PC-9 (cell line): ENCODE data around the gene OR52E2.

Experiments
- EZH2 ChIP-seq: fragments of 200-600 bp; sonication (generic); IDR thresholded peaks from 2 replicates; pipeline ENCODE4 v1.8.0; 2017; ENCODE audit warnings: antibody characterized with exemption, low read depth
- TF ChIP-seq, protein P1 (sequence below): fragments of 200-600 bp; sonication (generic); conservative IDR thresholded peaks from 2 replicates; pipeline ENCODE4 v1.6.1; 2017; ENCODE audit warnings: mixed run types, antibody characterized with exemption, mild to moderate bottlenecking, moderate library complexity

DNA sequence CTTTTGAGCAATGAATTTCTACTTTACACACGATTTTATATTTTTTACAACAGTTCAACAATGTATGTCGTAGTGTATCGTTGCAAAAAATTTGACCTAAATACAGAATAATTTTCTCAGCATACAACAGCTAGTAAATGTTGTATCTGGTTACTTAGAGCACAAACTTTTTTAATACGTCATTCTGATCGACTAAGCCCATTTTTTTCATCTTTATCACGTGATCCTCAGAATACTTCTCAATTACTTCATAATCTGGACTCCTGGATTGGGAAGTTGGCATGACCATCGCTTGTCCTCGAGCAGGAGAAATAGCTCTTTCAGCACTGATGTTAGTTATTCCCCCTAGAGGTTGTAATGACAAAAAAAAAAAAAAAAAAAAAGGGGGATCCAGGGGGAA, 48.2 kb downstream of the OR52E2 start:
- TF ChIP-seq, protein P1, sequence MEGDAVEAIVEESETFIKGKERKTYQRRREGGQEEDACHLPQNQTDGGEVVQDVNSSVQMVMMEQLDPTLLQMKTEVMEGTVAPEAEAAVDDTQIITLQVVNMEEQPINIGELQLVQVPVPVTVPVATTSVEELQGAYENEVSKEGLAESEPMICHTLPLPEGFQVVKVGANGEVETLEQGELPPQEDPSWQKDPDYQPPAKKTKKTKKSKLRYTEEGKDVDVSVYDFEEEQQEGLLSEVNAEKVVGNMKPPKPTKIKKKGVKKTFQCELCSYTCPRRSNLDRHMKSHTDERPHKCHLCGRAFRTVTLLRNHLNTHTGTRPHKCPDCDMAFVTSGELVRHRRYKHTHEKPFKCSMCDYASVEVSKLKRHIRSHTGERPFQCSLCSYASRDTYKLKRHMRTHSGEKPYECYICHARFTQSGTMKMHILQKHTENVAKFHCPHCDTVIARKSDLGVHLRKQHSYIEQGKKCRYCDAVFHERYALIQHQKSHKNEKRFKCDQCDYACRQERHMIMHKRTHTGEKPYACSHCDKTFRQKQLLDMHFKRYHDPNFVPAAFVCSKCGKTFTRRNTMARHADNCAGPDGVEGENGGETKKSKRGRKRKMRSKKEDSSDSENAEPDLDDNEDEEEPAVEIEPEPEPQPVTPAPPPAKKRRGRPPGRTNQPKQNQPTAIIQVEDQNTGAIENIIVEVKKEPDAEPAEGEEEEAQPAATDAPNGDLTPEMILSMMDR = no peak
- TF ChIP-seq EZH2 = no peak
